ENCODE data around the gene RAD51D.

Gene RAD51D

DNA sequence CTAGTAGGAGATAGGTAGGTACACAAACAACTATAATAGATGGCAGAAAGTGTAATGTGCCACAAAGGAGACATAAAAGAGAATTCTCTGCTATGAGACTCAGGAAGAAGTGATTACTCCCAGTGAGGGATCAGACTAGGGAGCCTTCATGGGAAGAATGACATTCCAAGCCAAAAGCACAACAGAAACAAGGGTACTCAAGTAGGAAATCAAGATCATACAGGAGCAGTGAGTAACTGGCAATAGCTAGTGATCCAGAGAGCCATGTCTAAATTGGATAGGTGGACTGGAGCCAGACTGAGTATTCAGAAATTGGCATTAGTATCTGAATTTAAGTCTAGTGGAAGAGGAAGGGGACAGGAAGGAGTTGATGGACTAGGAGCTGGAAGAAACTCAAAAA, 66.9 kb downstream of the RAD51D start:
- H3K27ac ChIP-seq (replicated peaks): peak overlapping the region; percentile 87
- no peaks in the 10 kb centered on the region for H3K27me3 ChIP-seq (ENCODE audit: insufficient read depth, poor library complexity, severe bottlenecking)
- DNase-seq (ENCODE audit: low read depth in 1 of 2, low spot score in 1 of 2): no peak
- TF ChIP-seq SPI1 (IDR thresholded peaks at IDR 0.05; ENCODE audit: borderline replicate concordance, low read depth) (no peak), REST (IDR thresholded peaks at IDR 0.05; ENCODE audit: insufficient replicate concordance, low read depth) (no peak), GABPA (IDR thresholded peaks at IDR 0.05; ENCODE audit: low read depth) (no peak), POLR2AphosphoS5 (IDR thresholded peaks at IDR 0.05; ENCODE audit: low read depth) (no peak), CTCF (IDR thresholded peaks at IDR 0.05; ENCODE audit: insufficient read depth, low read length) (no peak)
- H3K4me3 ChIP-seq (replicated peaks; ENCODE audit: insufficient read depth, low read length): no peak overlapping the region

- H3K4me3 ChIP-seq (replicated peaks; ENCODE audit: insufficient read depth, low read length): no peak overlapping the region
- H3K27me3 ChIP-seq (ENCODE audit: insufficient read depth, poor library complexity, severe bottlenecking): no peaks in the 10 kb centered on the region
- TF ChIP-seq REST (IDR thresholded peaks at IDR 0.05; ENCODE audit: insufficient replicate concordance, low read depth) (no peak), SPI1 (IDR thresholded peaks at IDR 0.05; ENCODE audit: borderline replicate concordance, low read depth) (no peak), POLR2AphosphoS5 (IDR thresholded peaks at IDR 0.05; ENCODE audit: low read depth) (no peak), CTCF (IDR thresholded peaks at IDR 0.05; ENCODE audit: insufficient read depth, low read length) (no peak), GABPA (IDR thresholded peaks at IDR 0.05; ENCODE audit: low read depth) (no peak)
- DNase-seq (ENCODE audit: low read depth in 1 of 2, low spot score in 1 of 2): no peak
- H3K27ac ChIP-seq (replicated peaks): peak overlapping the region; percentile 87
Observed at GRCh38 chr17:35052241-35052610, 67.4 kb downstream of the RAD51D start.

- TF ChIP-seq POLR2AphosphoS5 (IDR thresholded peaks at IDR 0.05; ENCODE audit: low read depth) (no peak), CTCF (IDR thresholded peaks at IDR 0.05; ENCODE audit: insufficient read depth, low read length) (no peak), SPI1 (IDR thresholded peaks at IDR 0.05; ENCODE audit: borderline replicate concordance, low read depth) (no peak), GABPA (IDR thresholded peaks at IDR 0.05; ENCODE audit: low read depth) (no peak), REST (IDR thresholded peaks at IDR 0.05; ENCODE audit: insufficient replicate concordance, low read depth) (no peak)
- no peak overlapping the region for H3K4me3 ChIP-seq (replicated peaks; ENCODE audit: insufficient read depth, low read length)
- H3K27ac ChIP-seq (replicated peaks): peak overlapping the region; percentile 87
- peak in 1 of 2 experiments; percentile 42 for DNase-seq (ENCODE audit: low read depth in 1 of 2, low spot score in 1 of 2)
- no peaks in the 10 kb centered on the region for H3K27me3 ChIP-seq (ENCODE audit: insufficient read depth, poor library complexity, severe bottlenecking)
Observed at GRCh38 chr17:35051579-35052240, 68.0 kb downstream of the RAD51D start.
